HG03097 (cell line): ENCODE results near the gene PHOX2A.
"Not testable (repeated sequence)": the region's sequence is repeated elsewhere in the genome, so short reads cannot be mapped to it uniquely, and the experiment has no call there.

ENCODE experiments used
- ATAC-seq: cut with Tn5 transposase; IDR thresholded peaks from one replicate; pipeline ENCODE4 v1.9.1; 2021; ENCODE audit not compliant: unreplicated experiment, low FRiP score

Gene PHOX2A

GRCh38 chr11:72244060-72244360 lies at the start of gene PHOX2A:
Gene PHOX2A, minus strand, starts transcription at chr11:72244176. Its CDS starts 172 bp downstream, at chr11:72244004.
- no peak for ATAC-seq

- ATAC-seq, result no peak
Measured at GRCh38 chr11:72293391-72293790, 49.4 kb upstream of the PHOX2A start.

DNA sequence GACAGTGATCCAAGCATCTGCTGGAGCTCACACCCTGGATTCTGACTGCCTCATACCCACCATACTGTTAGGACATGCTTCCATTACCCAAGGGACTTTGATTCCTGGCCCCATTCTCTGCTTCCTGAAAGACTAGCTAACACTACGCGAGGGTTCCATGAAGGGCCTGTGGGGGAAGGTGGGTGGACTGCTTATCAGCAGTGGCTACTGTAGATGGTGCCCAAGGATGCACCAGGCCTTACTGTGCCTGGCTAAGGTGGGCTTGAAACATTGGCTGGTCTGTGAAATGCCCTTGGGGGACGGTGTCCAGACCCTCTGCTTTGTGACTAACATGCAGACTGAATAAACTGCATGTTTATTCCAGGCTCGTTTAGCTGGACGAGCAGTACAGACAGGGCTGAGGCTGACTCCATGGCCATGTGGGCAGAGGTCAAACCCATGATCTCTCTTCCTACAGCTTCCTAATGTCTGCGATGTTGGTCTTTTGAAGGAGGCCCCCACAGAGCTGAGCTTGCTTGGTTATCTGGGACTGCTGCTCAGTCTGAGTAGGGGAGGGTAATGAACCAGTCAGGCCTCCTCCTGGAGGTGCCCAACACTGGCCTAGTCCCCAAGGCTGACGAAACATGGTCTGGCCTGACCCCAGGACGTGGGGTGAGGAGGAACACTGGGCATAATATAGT lies 48.3 kb upstream of the PHOX2A start:
- no peak for ATAC-seq

DNA sequence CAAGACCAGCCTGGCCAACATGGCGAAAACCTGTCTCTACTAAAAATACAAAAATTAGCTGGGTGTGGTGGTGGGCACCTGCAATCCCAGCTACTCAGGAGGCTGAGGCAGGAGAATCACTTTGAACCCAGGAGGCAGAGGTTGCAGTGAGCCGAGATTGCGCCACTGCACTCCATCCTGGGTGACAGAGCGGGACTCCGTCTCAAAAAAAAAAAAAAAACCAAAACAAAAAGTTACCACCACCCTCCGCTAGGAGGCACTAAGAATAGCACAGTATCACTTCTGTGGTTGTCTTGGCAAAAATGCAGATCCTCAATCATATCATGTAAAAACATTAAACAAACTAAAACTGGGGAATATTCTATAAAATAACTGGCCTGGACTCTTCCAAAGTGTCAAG lies 46.8 kb upstream of the PHOX2A start:
- not testable (repeated sequence) for ATAC-seq

- ATAC-seq, result no peak
Measured at GRCh38 chr11:72287293-72287692, 43.3 kb upstream of the PHOX2A start.

GRCh38 chr11:72283947-72284346 lies 40.0 kb upstream of the PHOX2A start:
- no peak for ATAC-seq

- ATAC-seq, result no peak
Measured at GRCh38 chr11:72280726-72281315, 36.8 kb upstream of the PHOX2A start.

DNA sequence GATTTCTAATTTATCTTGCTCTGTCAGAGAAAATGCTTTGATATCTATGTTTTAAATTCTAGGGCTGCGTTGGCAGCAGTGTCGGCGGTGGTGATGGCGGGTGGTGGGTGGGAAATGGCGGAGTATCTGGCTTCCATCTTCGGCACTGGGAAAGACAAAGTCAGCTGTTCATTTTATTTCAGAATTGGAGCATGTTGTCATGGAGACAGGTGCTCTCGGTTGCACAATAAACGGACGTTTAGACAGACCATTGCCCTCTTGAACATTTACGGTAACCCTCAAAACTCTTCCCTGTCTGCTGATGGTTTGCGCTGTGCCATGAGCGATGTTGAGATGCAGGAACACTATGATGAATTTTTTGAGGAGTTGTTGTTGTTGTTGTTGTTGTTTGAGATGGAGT lies 36.1 kb upstream of the PHOX2A start:
- no peak for ATAC-seq

GRCh38 chr11:72278905-72279304 lies 34.9 kb upstream of the PHOX2A start:
- no peak for ATAC-seq

DNA sequence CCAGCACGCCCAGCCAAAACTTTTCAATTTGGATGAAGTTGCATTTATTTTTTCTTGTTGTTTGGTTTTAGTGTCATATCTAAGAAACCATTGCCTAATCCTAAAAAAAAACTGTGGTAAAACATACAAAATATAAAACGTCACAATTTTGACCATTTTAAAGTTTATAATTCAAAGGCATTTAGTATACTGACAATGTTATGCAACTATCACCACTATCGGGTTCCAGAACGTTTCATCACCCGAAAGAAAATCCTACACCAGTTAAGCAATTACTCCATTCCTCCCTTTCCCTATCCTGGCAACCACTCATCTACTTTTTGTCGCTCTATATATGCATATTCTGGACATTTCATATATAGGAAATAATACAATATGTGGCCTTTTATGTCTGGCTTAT lies 30.5 kb upstream of the PHOX2A start:
- ATAC-seq, result no peak

GRCh38 chr11:72271980-72272379 lies 28.0 kb upstream of the PHOX2A start:
- ATAC-seq, result no peak

- ATAC-seq, result no peak
Measured at GRCh38 chr11:72267956-72268617, 24.1 kb upstream of the PHOX2A start.

- not testable (repeated sequence) for ATAC-seq
Measured at GRCh38 chr11:72266960-72267359, 23.0 kb upstream of the PHOX2A start.

- no peak for ATAC-seq
Measured at GRCh38 chr11:72265951-72266350, 22.0 kb upstream of the PHOX2A start.

DNA sequence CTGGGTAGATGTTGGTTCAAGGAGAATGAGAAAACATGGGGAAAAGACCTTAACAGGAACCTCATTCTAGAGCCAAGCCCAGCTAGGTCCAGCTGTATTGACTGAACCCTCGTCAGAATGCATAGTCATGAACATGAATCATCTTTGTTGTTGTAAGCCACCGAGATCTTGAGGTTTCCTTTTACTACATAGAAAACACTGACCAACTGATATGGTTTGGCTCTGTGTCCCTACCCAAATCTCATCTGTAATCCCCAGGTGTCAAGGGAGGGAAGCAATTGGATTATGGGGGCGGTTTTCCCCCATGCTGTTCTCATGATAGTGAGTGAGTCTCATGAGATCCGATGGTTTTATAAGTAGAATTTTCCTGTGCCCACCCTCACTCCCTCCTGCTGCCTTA lies 19.4 kb upstream of the PHOX2A start:
- no peak for ATAC-seq

GRCh38 chr11:72260574-72260973 lies 16.6 kb upstream of the PHOX2A start:
- no peak for ATAC-seq

GRCh38 chr11:72259490-72259889 lies 15.5 kb upstream of the PHOX2A start:
- ATAC-seq, result no peak

- no peak for ATAC-seq
Measured at GRCh38 chr11:72257570-72257969, 13.6 kb upstream of the PHOX2A start.

DNA sequence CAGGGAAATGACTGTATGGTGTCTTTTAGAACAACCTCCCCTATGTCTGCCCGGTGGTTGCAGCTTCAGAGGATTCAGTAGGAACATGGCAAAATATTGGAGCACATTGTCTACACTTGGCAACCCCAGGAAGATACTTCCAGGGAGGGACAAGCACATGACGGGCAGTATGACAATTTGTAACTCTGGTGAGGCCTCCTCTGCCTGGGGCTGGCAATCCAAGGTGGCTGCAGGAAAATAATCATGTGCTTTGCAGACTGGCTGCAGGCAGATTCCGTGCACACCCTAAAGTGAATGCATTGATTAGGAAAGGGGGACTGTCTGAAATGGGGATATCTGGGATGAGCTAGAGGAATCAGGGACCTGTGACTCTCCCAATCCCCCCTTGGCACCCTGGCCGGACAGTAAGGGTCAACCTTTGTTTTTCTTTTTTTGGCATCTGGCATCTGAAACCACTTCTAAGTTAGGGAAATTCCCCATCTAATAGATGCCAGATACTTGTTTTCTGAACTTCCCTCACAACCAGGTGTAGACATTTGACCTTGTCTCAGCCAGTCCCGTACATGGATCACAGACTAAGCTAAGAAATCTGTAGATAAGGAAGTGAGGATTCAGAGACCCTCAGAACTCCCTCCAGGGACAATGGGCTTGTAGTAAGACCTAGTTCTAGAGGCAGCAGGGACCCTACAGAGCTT lies 10.5 kb upstream of the PHOX2A start:
- ATAC-seq, result no peak

DNA sequence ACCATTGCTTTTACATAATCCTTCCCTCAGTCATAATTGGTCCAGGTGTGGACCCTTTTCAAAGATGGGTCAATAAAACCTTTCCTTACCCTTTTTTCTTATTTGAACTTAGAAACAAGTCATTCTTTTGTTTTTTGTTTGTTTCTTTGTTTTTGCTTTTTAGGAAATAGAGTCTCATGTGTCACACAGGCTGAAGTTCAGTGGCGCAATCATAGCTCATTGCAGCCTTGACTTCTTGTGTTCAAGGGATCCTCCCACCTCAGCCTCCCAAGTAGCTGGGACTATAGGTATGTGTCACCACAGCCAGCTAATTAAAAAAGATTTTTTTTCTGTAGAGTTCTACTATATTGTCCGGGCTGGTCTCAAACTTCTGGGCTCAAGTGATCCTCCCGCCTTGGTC lies 9.4 kb upstream of the PHOX2A start:
- no peak for ATAC-seq

GRCh38 chr11:72251614-72252013 lies 7.6 kb upstream of the PHOX2A start:
- no peak for ATAC-seq
